Stimulated activated CD8-positive, alpha-beta memory T cell treated with anti-CD3 and anti-CD28 coated beads, Interleukin-7, amount 100 ng/mL, for 4 hours (primary cell): ENCODE measurements around the gene RHBDF2.
A peak's percentile ranks its signal among the peaks of the same experiment; 100 is the strongest.
"Not testable (repeated sequence)": the region's sequence is repeated elsewhere in the genome, so short reads cannot be mapped to it uniquely, and the experiment has no call there.

ENCODE experiments used
- DNase-seq, 2 donors: peaks; one replicate each; pipeline ENCODE4 v3.0.0-alpha.2; 2020; ENCODE audit warnings: low read depth in 2 of 2

The RHBDF2 gene

DNA sequence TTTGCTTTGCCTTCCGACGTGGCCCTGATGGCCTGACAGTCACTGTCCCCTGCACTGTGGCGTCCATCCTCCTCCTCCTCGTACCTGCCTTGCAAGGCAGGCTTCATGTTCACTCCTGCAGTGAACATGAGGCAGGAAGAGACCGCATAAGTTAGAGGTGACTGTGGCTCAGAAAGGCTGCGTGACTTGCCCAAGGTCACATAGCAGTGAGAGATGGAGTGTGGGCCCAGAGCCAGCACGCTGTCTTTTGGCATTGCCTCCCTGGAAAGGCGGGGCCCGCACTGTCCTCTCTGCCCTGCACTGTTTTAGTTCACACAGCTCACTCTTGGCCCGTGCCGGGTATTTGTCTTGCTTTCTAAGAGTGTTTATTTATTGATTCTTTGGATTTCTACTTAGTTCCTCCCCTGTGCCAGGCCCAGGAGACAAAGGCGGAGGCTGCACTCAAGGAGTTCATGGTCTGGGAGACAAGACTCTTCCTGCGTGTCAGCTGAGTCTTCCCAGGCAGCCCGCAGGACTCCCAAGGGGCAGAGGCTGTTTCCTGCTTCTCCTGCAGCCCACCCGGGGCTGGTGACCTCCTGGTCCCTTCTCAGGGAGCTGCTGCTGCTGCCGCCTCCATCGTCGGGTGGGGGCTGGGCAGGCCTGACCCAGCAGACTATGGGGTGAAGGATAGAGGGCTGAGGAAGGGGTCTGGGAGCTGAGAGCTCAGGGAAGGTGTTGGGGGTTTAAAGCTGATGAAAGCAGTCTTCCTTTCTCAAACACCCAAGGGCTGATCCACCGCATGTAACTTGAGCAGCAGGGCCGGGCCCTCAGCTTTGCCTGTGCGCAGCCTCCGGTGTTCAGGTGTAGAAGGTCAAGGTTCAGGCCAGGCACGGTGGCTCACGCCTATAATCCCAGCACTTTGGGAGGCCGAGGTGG is 23.6 kb upstream of the RHBDF2 start:
- no peak for DNase-seq

- DNase-seq: peak; percentile 53 to 69
These were observed 22.1 kb upstream of the RHBDF2 start for GRCh38 chr17:76523084-76524037.

DNA sequence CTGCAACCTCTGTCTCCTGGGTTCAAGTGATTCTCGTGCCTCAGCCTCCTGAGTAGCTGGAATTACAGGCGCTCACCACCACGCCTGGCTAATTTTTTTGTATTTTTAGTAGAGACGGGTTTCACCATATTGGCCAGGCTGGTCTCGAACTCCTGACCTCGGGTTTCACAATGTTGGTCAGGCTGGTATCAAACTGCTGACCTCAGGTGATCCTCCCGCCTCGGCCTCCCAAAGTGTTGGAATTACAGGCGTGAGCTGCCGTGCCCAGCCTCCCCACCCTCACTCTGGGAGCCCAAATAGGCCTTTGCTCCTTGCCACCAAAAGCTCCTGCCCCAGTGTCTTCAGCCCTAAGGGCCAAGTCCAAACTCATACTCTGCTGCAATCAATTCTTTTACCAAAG is 20.5 kb upstream of the RHBDF2 start:
- not testable (repeated sequence) for DNase-seq

- DNase-seq: no peak
These were observed 20.0 kb upstream of the RHBDF2 start for GRCh38 chr17:76521262-76521661.

DNA sequence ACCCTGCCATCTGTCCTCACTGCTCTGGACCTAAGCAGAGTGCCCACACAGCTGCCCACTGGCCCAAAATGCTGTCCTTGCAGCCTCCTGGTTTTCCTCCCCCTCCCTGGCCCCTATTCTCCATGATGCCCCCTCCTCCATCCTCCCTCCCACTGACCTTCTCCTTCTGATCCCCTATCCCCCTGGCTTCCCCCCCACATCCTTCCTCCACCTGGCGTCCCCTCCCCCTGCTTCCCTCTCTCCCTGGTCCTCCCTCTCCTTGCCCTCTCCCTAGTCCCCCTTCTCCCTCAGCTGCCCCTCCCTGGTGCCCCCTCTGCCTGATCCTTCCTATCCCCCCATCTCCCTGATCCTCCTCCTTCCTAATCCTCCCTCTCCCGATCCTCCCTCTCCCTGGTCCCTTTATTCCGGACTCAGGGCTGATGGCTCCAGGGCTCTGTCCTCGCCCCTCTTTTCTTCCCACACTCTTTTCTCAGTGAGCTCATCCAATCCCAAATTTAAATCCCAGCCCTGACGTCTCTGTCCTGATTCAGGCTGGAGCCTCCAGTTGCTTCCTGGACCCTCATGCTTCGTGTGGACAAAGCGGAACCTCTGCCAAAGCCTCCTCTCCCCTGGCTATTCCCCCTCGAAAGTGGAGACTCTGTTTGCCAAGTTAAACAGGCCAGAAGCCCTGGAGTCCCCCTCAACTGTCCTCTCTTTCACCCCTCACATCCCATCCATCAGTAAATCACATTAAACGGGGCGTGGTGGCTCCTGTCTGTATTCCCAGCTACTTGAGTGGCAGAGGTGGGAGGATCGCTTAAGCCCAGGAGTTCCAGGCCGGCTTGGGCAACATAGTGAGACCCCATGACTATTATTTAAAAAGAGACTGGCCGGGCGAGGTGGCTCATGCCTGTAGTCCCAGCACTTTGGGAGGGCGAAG is 18.1 kb upstream of the RHBDF2 start:
- no peak for DNase-seq

DNA sequence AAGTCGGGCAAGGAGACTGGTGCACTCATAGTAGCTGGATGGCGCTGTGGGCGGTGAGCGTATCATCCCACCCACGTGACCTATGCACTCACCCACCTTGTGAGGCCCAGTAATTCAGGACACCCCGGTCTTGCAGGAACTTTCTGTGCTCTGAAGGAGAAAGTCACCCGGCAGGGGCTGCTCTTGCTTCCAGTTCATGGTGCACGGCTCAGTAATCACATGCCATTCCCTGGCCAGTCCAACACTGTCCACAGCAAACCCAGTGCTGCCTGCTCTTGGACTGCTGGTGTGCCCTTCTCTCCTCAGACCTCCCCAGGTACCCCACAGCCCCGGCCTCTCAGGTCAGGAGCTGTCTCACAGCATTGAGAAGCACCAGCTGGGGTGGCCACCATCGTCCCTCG is 16.4 kb upstream of the RHBDF2 start:
- no peak for DNase-seq

- DNase-seq: peak; percentile 69 to 79
These were observed 14.2 kb upstream of the RHBDF2 start for GRCh38 chr17:76515274-76515949.

- DNase-seq: not testable (repeated sequence)
These were observed 13.1 kb upstream of the RHBDF2 start for GRCh38 chr17:76514355-76514754.

DNA sequence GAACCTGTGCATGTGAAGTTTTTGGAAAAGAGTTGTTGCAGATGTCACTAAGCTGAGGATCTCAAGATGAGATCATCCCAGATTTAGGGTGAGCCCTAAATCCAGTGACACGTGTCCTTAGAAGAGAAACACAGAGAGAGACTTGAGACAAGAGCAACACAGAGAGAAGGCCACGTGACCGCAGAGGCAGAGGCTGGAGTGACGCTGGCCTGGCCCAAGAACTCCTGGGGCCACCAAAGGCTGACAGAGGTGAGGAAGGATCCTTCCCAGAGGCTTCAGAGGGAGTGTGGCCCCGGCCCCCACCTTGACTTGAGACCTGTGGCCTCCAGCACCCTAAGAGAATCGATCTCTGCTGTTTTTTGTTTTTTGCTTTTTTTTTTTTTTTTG is 12.1 kb upstream of the RHBDF2 start:
- no peak for DNase-seq

GRCh38 chr17:76512366-76513305 is 11.4 kb upstream of the RHBDF2 start:
- no peak for DNase-seq

- no peak for DNase-seq
These were observed 10.6 kb upstream of the RHBDF2 start for GRCh38 chr17:76511668-76512365.

DNA sequence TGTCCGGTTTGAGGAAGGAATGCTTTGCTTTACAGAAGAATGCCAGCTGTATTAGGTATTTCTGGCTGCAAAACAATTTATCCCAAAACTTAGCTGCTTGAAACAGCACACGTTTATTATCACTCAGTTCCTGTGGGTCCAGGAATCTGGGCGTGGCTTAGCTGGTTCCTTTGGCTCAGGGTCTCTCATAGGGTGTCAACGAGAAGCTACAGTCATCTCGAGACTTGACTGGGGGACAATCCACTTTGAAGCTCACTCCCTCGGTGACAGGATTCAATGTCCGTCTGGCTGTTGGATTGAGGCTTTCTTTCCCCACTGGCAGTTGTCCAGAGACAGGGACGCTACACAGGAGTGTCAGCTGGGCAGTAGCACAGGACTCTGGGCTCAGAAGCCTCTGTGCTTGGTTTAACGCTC is 9.6 kb upstream of the RHBDF2 start:
- DNase-seq: no peak

DNA sequence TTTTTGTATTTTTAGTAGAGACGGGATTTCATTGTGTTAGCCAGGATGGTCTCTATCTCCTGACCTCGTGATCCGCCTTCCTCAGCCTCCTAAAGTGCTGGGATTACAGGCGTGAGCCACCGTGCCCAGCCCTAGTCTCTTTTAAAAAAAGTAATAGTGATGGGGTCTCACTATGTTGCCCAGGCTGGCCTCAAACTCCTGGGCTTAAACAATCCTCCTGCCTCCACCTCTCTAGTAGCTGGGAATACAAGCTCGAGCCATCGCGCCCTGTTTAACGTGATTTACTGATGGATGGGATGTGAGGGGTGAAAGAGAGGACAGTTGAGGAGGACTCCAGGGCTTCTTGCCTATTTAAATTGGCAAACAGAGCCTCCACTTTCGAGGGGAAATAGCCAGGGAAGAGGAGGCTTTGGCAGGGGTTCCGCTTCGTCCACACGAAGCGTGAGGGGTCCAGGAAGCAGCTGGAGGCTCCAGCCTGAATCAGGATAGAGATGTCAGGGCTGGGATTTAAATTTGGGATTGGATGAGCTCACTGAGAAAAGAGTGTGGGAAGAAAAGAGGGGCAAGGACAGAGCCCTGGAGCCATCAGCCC is 7.3 kb upstream of the RHBDF2 start:
- DNase-seq: not testable (repeated sequence)

DNA sequence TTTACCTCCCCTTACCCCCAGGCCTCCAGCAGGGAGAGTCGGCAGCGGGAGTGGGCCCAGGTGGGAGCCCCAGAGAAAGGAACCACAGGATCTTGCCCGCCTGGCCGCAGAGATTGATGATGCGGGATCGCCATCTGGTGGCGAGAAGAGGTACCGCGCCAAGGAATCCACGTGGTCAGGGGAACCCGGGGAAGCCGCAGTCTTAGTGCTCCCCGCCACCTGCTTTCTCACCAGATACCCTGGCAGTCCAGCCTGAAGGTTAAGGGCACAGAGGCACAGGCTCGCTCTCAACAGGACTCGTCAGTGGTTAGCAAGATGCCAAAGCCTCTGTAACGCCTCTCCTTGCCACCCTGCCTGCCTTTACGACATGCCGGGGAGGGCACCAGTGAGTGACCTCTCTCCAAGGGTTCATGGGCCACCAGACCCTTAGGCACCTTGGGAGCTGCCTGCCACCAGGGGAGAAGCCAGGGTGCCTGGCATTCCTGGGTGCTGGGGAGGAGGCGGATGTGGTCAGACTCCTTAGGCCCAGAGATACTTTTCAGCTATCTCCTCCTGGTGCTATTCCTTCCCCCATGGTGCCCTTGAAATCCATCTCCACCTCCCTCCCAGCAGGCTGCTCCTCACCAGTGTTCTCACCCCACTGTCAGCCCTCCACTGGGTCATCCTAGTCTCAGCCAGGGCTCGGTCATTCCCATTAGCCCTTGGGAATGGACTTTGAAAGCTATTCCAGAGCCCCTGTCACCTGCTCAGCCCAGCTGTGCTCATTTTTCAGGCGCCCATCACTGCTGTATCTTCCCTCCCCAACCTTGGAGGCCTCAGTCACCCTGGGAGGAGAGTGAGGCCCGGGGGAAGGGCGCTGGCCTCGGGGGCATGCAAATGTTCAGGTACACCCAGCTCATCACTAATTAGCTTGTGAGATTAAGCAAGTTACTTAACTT is 5.5 kb upstream of the RHBDF2 start:
- peak; percentile 76 to 80 for DNase-seq

DNA sequence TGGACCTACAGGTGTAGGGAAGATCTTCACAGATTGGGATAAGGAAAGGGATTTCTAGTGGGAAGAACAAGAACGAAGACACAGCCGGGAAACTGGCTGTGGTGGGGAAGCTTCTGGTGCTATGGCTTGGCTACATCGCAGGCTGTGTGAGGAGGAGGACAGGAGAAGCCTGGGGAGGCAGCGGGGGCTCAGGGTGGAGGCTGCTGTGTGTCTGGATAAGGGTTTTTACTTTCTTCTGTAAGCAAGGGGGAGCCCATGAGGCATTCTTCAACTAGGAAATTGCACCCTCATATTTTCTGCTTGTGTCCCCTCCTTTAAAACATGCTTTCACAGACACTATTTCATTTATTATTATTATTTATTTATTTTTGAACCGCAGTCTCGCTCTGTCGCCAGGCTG is 2.9 kb upstream of the RHBDF2 start:
- DNase-seq: no peak

DNA sequence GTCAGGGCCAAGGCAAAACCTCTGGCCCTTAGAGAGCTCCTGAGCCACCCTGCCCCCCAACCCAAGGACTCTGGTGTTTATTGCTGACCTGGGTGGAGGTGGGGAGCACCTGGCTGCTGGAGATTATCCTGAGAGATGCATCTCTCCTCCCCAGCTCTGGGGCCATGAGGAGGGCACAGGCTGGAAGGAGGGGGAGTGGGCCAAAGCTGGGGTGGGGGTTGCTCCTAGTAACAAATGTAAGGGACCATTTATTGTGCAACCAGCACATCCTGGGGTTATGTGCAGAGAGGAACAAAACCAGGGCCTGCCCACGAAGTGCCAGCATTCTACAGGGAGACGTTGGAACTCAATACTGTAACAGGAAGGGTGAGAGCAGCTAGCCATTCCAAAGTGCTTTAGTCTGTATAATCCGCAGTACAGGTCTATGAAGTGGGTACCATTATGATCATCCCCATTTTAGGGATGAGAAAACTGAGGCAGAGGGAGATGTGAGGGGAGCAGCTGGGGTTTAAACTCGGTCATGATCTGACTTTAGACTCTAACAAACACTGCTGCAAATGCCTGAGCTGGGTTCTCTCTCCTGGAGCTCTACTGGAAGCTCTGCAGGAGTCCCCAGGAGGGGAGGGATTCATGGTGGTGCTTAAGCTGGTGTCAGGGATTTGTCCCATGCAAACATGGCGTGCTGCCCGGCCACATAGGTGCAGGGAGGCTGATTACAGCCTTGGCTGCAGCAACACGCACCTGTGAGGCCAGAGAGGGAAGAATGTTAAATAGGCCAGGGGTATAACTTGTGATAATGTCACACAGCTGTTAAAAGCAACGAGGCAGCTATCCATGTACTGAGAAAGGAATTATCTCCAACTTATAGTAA is 1.4 kb upstream of the RHBDF2 start:
- no peak for DNase-seq
